NCI-H128 (cell line): Measurements from ENCODE around the gene AGAP3.

ENCODE experiments used
- DNase-seq: peaks from one replicate; lab custom pipeline; 2025; ENCODE audit not compliant: unreplicated experiment; lab: John Stamatoyannopoulos, UW

Gene AGAP3

GRCh38 chr7:151152643-151153513 lies 66.6 kb downstream of the AGAP3 start:
- no peak for DNase-seq

- DNase-seq, result no peak
Observed at GRCh38 chr7:151157645-151158329, 71.5 kb downstream of the AGAP3 start.

GRCh38 chr7:151161757-151162156 lies 75.5 kb downstream of the AGAP3 start:
- DNase-seq, result no peak

- DNase-seq, result no peak
Observed at GRCh38 chr7:151166629-151167196, 80.4 kb downstream of the AGAP3 start.

GRCh38 chr7:151167197-151167961 lies 81.1 kb downstream of the AGAP3 start, which contains the start of gene GBX1:
Gene GBX1, minus strand, starts transcription at chr7:151167694. Its CDS starts 146 bp downstream, at chr7:151167548.
- no peak for DNase-seq

- DNase-seq, result no peak
Observed at GRCh38 chr7:151168003-151168786, 81.9 kb downstream of the AGAP3 start.

GRCh38 chr7:151168787-151169162 lies 82.5 kb downstream of the AGAP3 start:
- DNase-seq, result no peak

- peak; percentile 23 for DNase-seq
Observed at GRCh38 chr7:151172273-151173141, 86.2 kb downstream of the AGAP3 start.

GRCh38 chr7:151173386-151174245 lies 87.3 kb downstream of the AGAP3 start:
- DNase-seq, result no peak

GRCh38 chr7:151174246-151175046 lies 88.2 kb downstream of the AGAP3 start:
- no peak for DNase-seq

GRCh38 chr7:151175047-151175792 lies 88.9 kb downstream of the AGAP3 start:
- DNase-seq, result no peak

- DNase-seq, result no peak
Observed at GRCh38 chr7:151175793-151176311, 89.6 kb downstream of the AGAP3 start.

GRCh38 chr7:151176401-151176800 lies 90.1 kb downstream of the AGAP3 start:
- no peak for DNase-seq

GRCh38 chr7:151177310-151177709 lies 91.0 kb downstream of the AGAP3 start:
- DNase-seq, result no peak

- DNase-seq, result no peak
Observed at GRCh38 chr7:151178236-151178635, 92.0 kb downstream of the AGAP3 start.

- no peak for DNase-seq
Observed at GRCh38 chr7:151178831-151179230, 92.6 kb downstream of the AGAP3 start.
